Transverse colon (tissue), 4 donors: ENCODE measurements around the gene SMIM9.

Experiments
- CTCF ChIP-seq, 5 experiments: fragments of 200-600 bp in 3 of 5; fragments of 450-650 bp in 2 of 5; sonication (generic) in 3 of 5; IDR thresholded peaks; 1 replicate in 2 of 5; 2 replicates in 3 of 5; pipeline ENCODE4 v1.5.1; 2016 to 2017; ENCODE audit warnings: antibody characterized with exemption in 5 of 5, inconsistent platforms in 3 of 5, mild to moderate bottlenecking in 2 of 5, moderate library complexity in 1 of 5
- EP300 ChIP-seq: sonication (generic); formaldehyde crosslinking; IDR thresholded peaks from one replicate; pipeline ENCODE4 v1.6.1; 2017; ENCODE audit warnings: antibody characterized with exemption, low read depth
- POLR2A ChIP-seq: fragments of 450-650 bp; IDR thresholded peaks from one replicate; pipeline ENCODE4 v1.6.1; 2016; ENCODE audit warnings: antibody characterized with exemption, mild to moderate bottlenecking, moderate library complexity
- POLR2AphosphoS5 ChIP-seq, 3 donors: sonication (generic); formaldehyde crosslinking; IDR thresholded peaks; one replicate each; pipeline ENCODE4 v1.6.1; 2016; ENCODE audit warnings: antibody characterized with exemption in 3 of 3

- TF ChIP-seq CTCF (IDR thresholded peaks at IDR 0.05), result no peak
- TF ChIP-seq POLR2AphosphoS5 (IDR thresholded peaks at IDR 0.05), result no peak
- no peak for TF ChIP-seq POLR2A
- no peak for TF ChIP-seq EP300
These were observed 38.9 kb upstream of the SMIM9 start for GRCh38 chrX:154873329-154873728.
